Measurements from ENCODE around the gene TNFRSF4. TPM values are rescaled to one million over a fixed set of nuclear protein-coding genes. Genes with fewer than 3 reads are reported as not detected.

Gene TNFRSF4
- total and polyA plus RNA-seq, 9 of the 15 experiments (the other 6 are each of a cell fraction or from before 2014, with no cell fraction given) = 0.07 to 0.44 (median 0.19) TPM; not detected in 5

GRCh38 chr1:1221887-1222574, 8.1 kb upstream of the TNFRSF4 start:
- intact Hi-C loops (cut with micrococcal nuclease) = no loop called here
- peak overlapping the region in 1 of 2 experiments; percentile 18; a peak in 1 of 4 replicates for H3K9ac ChIP-seq (ENCODE audit: insufficient read depth in 1 of 2, low read depth in 2 of 2, low read length in 2 of 2)
- no TSS peak for BruUV-seq (replicated peaks)

More at GRCh38 chr1:1221887-1222574, 8.1 kb upstream of the TNFRSF4 start:
- TF ChIP-seq ZNF551 (CRISPR knock-in tag; IDR thresholded peaks at IDR 0.05) (no peak), HNRNPL (IDR thresholded peaks at IDR 0.05; ENCODE audit: low read depth, low read length) (peak; percentile 38; the same call in 1 of the 2 replicates), RBFOX2 (IDR thresholded peaks at IDR 0.05; ENCODE audit: low read depth, low read length) (peak; percentile 39; the same call in 1 of the 2 replicates), LCOR (CRISPR knock-in tag; IDR thresholded peaks at IDR 0.05) (no peak), ZC3H4 (CRISPR knock-in tag; IDR thresholded peaks at IDR 0.05; ENCODE audit: borderline replicate concordance) (no peak)
- TF ChIP-seq, protein P1, sequence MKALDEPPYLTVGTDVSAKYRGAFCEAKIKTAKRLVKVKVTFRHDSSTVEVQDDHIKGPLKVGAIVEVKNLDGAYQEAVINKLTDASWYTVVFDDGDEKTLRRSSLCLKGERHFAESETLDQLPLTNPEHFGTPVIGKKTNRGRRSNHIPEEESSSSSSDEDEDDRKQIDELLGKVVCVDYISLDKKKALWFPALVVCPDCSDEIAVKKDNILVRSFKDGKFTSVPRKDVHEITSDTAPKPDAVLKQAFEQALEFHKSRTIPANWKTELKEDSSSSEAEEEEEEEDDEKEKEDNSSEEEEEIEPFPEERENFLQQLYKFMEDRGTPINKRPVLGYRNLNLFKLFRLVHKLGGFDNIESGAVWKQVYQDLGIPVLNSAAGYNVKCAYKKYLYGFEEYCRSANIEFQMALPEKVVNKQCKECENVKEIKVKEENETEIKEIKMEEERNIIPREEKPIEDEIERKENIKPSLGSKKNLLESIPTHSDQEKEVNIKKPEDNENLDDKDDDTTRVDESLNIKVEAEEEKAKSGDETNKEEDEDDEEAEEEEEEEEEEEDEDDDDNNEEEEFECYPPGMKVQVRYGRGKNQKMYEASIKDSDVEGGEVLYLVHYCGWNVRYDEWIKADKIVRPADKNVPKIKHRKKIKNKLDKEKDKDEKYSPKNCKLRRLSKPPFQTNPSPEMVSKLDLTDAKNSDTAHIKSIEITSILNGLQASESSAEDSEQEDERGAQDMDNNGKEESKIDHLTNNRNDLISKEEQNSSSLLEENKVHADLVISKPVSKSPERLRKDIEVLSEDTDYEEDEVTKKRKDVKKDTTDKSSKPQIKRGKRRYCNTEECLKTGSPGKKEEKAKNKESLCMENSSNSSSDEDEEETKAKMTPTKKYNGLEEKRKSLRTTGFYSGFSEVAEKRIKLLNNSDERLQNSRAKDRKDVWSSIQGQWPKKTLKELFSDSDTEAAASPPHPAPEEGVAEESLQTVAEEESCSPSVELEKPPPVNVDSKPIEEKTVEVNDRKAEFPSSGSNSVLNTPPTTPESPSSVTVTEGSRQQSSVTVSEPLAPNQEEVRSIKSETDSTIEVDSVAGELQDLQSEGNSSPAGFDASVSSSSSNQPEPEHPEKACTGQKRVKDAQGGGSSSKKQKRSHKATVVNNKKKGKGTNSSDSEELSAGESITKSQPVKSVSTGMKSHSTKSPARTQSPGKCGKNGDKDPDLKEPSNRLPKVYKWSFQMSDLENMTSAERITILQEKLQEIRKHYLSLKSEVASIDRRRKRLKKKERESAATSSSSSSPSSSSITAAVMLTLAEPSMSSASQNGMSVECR (CRISPR knock-in tag; IDR thresholded peaks at IDR 0.05) = no peak
- no peaks in the 10 kb centered on the region for H3K9me1 ChIP-seq (ENCODE audit: control insufficient read depth, insufficient read depth, low read length)
- in situ Hi-C loops (cut with MboI) = no loop called here
- H3K4me2 ChIP-seq (ENCODE audit: insufficient read depth, low read length) = no peak overlapping the region
- no peaks in the 10 kb centered on the region for H3K9me3 ChIP-seq (replicated peaks; ENCODE audit: control insufficient read depth, insufficient read depth, low read depth, low read length)
- H2AFZ ChIP-seq (ENCODE audit: low read depth, low read length) = no peak overlapping the region
- peaks cover 32% of the 10 kb centered on the region for H3K79me2 ChIP-seq (ENCODE audit: control insufficient read depth, insufficient read depth, low read length)
- H3K27ac ChIP-seq (ENCODE audit: extremely low read depth, low read depth, low read length) = no peak overlapping the region
- ATAC-seq (no peak), FAIRE-seq (no peak), DNase-seq (ENCODE audit: extremely low read depth in 1 of 4, low spot score in 3 of 4) (peak in 1 of 4 experiments; percentile 26)
- CTCF ChIA-PET (ENCODE audit: low intra/inter-chr PET ratio) = no interaction called here
- H3K4me1 ChIP-seq (replicated peaks in 1 of 2; ENCODE audit: control insufficient read depth in 2 of 2, insufficient read depth in 2 of 2, low read length in 2 of 2) = peaks cover 0 to 61% of the 10 kb centered on the region in 2 experiments; a peak in 1 of 5 replicates
- H3K4me3 ChIP-seq = no peak overlapping the region
- H3K27me3 ChIP-seq (ENCODE audit: control insufficient read depth in 2 of 2, insufficient read depth in 2 of 2, low read length in 2 of 2) = no peaks in the 10 kb centered on the region
- POLR2A ChIA-PET = interaction anchor here (0.8 to 1.0 kb wide), 2 partner anchors 17 to 40 kb away, joined by 4 read pairs; no protein-coding TSS in a partner anchor
- peaks cover 97% of the 10 kb centered on the region; the same call in 2 of the 3 replicates for H3K36me3 ChIP-seq (ENCODE audit: control insufficient read depth, insufficient read depth, low read length)
- peaks cover 9% of the 10 kb centered on the region; the same call in 1 of the 2 replicates for H4K20me1 ChIP-seq (replicated peaks; ENCODE audit: control insufficient read depth, insufficient read depth, low read length)
- 96% methylated on average over 20 of the region's 30 CpGs for WGBS (ENCODE audit: insufficient coverage, low coverage, missing lambda C conversion rate)

Measured in K562 (cell line).